Central memory CD4-positive, alpha-beta T cell (primary cell): Measurements from ENCODE around the gene CBR4.

Experiments used
- DNase-seq: peaks from one replicate; pipeline ENCODE4 v3.0.0; 2022

The CBR4 gene

DNA sequence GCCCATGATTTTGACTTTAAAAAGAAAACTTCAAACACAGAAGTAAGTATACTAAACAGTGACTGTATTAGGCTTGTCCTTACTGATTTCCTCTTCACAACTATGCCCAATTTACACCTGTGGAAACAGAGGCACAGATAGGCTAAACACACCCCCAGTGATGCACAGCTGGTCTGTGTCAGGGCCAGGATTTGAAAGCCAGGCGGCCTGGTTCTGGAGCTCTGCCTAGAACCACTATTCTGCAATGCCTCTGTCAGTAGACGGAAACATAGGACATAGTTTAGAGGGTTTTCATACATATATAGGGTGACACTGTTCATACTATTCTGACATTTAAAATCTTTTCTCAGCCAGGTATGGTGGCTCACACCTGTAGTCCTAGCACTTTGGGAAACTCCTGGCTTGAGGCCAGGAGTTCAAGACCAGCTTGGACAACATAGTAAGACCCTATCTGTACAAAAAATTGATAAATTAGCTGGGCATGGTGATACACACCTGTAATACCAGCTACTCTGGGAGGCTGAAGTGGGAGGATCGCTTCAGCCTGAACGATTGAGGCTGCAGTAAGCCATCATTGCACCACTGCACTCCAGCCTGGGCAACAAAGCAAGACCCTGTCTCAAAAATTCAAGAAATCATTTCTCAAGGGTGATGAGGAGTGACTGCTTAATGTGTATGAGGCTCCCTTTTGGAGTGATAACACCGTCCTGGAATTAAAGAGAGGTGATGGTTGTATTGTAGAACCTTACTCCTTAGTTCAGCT is 23.0 kb upstream of the CBR4 start:
- DNase-seq: no peak

DNA sequence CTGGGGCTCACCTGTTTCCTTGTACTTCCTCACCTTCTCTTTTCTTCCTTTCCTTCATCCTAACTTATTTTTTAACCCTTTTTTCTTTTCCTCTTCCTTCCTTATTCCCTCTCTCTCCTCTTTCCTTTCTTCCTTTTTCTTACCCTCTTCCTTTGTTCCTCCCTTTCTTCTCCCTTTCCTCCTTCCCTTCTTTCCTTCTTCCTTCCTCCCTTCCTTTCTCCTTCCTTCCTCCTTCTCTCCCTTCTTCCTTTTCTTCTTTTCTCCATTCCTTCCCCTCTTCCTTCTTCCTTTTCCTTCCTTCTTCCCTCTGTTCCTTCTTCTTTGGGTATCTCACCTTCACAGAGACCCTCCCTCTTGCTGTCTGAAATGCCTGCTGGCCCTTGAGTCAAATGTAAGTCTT is 22.1 kb upstream of the CBR4 start:
- DNase-seq: no peak

DNA sequence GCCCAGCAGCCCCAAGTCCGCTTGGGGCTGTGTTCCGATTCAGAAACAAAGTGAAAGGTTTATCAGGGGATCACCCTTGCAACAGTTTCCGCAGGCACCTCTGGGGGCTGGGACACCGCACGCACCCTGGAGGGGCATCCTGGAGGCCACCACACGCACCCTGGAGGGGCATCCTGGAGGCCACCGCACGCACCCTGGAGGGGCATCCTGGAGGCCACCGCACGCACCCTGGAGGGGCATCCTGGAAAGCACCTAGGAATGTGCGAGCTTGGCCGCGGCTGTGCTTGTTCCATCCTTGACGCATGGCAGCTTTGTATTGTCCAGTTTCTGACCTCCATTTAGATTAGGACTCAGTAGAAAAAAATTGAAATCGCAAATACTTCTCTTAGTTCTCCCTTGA is 21.3 kb upstream of the CBR4 start:
- no peak for DNase-seq

DNA sequence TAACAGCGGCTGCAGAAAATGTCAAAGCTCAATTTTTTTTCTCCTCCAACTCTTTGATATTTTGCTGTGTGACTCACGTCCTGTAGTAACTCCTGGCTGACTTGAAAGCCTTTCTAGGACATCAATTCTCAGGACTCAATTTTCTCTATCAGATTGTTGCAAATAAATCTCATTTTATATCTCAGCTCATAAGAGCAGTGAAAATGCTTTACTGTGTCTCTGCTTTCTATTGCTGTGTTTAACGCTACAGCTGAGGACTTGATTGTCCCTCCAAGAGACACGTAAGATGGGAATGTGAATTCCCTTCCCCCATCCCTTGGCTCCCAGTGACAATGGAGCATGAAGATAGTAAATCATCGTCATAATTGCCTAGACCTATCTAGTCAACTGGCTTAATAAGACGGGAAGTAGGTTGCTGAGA is 20.5 kb upstream of the CBR4 start:
- no peak for DNase-seq

DNA sequence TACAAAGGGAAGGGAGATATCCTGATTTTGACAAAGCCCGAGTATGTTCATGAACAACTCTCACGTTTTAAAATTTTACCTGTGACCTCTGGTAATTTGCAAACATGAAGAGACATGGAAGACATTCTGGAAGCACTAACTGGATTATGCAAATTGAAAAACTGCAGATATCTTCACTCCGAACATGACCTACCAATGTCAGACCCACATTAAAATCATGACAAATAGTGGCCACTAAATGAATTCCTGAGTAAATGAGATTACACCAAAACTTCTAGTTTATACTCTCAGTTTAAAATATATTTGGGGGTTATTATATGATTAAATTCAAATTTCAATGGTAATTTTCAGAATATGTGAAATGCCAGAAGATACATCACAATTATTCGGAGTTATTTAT is 19.9 kb upstream of the CBR4 start:
- DNase-seq: no peak

DNA sequence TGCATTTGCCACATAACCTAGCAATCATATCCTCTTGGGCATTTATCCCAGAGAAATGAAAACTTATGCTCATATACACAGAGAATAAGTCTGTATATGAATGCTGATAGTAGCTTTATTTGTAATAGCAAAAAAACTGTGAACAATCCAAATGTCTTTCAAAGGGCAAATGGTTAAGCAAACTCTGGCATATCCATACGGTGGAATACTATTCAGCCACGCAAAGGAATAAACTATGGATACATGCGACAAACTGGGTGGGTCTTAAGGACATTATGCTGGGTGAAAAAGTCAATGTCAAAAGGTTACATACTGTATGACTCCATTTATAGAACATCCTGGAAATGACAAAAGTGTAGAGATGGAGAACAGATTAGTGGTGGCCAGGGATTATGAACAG is 17.6 kb upstream of the CBR4 start:
- no peak for DNase-seq

DNA sequence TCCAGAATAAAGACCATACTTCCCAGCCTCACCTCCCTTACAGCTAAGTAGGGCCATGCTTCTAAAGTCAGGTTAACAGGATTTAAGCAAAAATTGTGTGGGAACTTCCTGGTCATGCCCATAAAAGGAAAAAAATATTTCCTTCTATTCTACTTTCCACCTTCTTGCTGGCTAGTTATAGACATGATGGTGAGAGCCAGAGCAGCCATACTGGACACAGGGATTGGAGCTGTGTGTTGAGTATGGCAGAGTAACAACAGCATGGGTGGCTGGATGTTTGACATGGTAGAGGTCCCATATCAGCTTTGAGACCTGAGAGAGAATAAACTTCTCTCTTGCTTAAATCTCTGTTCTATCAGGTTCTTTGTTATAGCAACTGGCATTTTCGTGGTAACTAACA is 15.1 kb upstream of the CBR4 start:
- DNase-seq: no peak

DNA sequence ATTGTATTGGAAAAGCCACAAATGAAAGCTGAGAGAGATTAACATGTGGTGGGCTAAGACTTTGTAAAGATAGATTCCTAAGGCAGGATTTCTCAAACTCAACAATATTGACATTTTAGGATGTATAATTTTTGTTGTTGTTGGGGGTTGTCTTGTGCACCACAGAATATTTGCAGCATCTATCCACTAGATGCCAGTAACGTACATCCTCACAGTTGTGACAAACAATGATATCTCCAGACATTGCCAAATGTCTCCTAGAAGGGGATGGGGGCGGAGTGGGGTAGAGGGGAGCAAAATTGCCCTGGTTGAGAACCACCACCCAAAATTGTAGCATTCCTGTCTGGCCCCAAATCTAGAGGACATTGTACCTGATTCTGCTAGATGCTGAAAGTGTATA is 14.7 kb upstream of the CBR4 start:
- DNase-seq: no peak

DNA sequence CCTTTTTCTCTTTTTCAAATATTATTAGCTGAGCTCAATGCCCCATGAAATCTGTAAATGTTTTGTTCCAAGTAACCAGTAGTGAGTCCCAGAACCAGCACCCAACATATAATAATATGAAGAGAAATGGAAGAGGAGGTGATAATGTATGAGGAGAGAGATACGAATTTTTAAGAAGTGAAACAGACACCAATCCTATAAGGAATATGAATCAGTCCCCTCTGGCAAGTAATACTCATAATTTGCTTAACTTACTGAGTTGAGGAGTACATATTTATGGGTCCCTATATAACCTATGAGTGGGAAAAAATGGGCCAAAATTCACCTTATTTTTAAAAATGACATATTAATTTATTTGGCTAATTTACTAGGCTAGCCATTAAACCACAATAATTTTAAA is 8.4 kb upstream of the CBR4 start:
- DNase-seq: no peak

DNA sequence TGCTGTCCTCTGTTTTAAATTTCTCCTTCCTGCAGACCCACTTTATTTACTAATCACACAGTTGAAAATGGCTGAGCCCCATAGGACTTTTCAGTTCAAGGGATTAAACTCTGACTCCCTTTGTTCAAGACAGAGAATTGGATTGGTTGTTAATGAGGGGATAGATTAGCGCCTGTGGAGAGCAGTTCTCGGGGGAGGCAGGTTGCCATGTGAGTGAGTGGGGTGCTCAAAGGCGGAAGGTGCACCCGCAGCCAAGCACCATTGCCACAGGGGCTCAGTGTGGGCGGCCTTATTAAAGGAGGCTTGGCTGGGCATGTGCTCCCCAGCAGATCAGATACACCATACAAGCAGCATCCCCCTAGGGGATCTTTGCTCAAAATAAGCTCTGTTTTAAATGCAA is 7.9 kb upstream of the CBR4 start:
- no peak for DNase-seq

DNA sequence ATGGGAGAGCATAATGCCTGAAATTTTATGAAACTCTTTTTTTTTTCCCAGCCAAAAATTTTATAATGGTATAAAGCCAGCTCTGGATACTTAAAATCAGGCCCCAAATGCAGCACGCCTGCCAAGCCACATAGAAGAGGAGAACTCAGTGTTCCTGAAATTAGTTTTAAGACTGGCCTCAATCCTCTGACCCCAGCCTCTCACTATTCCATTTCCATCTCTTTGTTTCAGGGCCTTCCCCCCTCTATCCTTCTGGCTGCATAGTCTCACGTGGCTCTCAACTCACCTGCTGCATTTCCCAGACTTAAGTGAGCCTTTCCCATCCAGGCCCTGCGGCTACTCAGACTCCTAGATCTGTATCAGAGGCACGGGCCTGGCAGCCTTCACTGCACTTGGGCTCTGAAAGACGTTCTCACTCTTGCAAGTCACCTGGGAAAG is 5.2 kb upstream of the CBR4 start:
- no peak for DNase-seq

DNA sequence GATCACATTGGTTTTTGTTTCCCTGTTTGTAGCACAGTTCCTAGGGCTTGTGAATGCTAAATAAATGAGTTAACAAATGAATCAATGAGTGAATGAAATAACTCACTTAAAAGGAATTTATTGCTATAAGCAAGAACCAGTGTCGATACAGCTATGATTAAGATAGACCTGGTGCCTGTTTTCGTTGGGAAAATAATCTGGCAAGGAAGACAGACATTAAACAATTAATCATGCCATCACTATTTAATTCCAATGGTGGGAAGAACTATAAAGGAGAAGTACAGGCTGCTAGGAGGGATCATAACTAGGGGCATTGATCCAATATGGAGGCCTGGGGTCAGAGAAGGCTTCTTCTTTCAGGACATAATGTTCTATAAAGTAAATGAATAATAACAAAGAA is 4.5 kb upstream of the CBR4 start:
- no peak for DNase-seq

DNA sequence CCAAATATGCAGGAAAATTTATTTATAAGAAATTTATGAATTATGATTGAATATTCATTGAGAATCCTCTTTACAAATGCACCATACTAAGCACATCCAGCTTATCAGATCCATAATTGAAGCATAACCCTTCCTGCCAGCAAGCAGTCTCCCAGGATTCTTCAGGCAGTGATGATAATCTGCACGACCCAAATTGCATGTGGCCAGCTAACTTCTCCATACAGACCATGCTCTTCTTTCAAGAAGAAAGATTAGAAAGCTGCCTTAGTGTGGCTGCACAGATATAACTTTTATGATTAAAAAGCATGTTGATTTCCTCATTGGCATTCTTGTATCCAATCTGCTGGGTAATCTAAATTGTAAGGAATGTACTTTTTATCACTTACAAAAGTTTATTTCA is 3.3 kb upstream of the CBR4 start:
- no peak for DNase-seq

DNA sequence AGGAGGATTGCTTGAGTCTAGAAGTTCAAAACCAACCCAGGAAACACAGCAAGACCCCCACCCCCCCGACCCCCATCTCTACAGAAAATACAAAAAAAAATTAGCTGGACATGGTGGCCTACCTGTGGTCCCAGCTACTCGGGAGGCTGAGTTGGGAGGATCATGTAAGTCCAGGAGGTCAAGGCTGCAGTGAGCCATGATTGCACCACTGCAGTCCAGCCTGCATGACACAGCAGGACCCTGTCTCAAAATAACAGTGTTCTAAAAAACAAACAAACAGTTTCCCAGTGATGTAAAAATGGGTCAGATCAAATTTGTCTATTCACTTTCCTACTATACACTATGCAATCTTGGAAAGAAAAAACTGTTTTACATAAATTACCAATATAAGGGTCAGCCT is 2.0 kb upstream of the CBR4 start:
- no peak for DNase-seq

DNA sequence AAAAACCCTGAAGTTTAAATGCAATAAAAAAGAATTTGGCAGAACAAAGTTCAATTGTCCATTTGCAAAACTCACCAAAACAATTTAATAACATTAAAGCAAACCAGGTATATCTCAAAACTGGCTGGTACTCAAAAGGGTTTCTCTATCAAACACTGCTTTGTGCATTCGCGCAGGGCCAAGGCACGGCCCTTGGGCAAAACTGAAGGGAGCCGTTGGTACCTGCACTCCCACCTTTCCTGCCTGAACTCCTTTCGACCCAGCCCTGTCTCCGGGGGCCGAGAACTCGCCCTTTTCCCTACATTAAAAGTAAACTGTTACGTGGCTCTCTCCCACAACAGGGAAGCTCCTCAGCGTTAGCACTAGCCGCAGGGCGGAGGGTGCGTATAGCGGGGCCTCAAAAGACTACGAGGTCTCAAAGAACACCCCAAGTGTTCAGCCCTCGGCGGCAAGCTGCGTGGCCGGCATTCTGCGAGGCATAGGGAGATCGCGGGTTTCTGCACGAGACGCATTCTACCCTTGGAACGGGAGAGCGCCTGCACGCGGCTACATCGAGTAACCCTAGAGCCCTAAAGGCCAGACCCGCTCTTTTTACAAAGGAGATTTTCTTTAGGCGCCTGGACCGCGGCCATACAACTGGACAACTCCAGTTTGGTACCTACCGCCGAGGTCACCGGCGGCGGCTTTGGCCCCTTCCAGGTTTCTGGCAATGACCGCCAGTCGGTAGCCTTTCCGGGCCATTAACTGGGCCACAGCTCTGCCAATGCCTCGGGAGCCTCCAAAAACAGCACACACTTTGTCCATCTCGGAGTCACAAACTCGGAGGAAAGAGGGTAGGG is 550 bp downstream of the CBR4 start:
- DNase-seq: peak; percentile 56

DNA sequence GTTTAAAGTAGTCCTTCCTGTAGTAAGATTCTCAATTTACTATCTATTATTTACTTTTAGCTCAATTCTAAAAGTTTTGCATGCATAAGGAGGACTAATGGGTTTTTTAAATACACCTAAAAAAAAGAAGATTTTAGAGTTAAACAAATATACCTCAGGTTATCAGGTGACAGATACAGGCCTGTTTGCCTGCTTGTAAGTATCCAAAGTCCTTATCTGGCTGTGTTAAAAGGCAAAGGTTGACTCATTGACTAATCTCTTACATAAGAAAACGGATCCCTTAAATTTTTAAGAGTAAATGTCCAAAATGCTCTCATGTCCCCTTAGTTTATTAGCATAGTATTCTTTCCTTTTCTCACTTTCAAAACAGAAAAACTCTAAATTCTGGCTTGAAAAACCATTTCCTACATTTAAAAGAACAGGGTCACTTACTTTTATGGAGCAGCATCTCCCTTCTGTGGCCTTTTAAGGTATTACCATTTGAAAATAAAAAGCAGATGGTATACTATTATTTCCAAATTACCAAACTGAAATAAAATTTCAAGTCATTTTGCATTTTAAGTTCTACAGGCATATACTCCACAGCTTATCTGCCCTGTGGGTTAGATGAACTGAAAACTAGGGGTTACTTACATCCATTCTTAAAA is 4.5 kb downstream of the CBR4 start:
- no peak for DNase-seq

DNA sequence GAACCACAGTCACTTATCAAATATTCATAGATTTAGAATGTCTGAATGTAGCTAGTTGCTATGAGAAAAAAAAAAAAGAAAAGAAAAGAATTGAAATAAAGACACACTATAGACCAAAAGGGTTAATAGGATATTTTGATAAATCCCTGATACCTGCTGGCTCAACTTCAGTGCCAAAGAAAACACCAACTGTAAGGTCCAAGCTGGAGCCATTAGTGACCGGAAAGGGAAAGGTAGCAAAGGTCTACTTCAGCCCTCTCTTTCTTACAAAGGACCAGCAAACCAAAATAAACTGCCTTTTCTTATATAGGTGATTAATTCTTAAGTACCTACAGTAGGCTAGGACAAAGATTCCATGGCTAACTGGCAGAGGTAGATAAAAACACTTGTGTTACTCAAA is 9.7 kb downstream of the CBR4 start:
- DNase-seq: no peak

DNA sequence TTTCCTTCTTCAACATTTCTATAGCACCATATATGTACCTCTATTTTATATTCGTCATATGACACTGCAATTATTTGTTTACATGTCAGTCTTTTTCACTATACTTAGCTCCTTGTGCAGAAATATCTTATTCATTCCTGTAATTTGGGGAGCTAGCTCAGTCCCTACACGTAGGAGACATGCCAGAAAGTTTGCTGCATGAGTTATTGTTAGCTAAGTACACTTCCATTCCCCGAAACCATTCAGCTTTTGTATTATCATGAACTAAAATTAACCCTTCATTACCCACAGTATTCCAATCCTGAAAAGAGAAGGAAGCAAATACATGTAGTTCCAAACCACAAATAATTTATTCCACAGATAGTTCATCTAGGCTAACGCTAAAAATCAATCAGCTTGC is 10.2 kb downstream of the CBR4 start:
- DNase-seq: no peak

DNA sequence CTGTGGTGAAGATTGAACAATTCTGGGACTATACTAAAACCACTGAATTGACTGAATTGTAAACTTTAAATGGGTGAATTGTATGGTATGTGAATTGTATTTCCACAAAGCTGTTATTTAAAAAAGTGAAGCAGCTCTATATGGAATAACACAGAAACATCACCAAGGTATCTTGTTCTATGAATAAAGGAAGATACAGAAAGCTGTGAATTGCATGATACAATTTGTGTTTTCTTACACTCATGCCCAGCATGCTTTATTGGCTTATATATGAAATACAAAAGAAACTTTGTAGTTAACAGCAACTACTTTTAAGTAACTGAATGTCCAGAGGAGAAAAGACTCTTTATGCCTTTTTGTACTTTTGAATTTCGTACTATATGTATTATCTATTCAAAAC is 11.5 kb downstream of the CBR4 start:
- no peak for DNase-seq

DNA sequence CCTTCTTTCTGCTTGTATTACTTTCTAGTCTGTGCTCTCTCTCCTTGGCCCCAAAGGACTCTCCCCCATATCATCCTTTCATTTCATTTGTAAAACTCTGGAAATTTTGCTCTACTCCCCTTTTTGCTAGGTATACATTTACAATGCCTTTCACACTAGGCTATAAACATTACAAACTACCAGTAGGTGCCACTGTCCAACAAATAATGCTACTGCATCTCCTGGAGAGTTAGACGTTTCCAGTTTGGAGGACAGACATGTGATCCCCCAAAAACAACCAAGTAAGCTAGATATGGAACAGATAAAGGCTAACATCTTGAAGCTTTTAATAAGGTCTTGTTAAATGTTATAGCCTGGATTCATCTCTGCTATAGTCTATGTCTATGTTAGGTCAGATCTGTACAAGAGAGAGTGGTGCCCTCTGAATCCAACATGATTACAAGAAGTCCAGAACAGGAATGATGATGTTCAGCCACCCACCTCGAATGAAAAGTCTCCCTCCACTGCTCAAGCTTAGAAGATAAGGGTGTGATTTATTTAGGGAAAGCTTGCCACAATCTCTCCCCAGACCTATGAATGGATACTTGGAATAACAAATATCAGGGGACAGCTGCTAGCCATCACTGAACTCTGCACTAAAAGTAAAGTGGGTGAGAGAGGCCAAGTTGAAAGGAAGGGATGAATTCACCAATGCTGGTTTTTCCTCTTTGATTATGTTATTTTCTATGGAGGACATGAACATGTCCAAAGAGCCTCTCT is 14.3 kb downstream of the CBR4 start:
- no peak for DNase-seq

DNA sequence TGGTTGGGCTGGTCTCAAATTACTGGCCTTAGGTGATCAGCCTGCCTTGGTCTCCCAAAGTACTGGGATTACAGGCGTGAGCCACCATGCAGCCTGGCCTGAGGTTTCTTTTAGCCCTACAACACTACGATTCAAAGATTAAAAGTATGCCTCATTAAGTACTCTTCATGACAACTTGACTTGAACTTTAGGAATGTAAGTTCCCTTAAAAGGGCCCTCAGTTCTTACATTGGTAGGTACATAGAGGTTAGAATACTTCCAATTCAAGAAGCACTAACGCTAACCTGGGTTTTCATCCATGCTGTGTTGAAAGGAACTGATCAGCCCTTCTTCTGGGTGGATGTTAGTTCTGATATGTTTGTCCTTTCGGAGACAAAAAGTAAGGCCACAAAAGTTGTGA is 15.1 kb downstream of the CBR4 start:
- DNase-seq: no peak

DNA sequence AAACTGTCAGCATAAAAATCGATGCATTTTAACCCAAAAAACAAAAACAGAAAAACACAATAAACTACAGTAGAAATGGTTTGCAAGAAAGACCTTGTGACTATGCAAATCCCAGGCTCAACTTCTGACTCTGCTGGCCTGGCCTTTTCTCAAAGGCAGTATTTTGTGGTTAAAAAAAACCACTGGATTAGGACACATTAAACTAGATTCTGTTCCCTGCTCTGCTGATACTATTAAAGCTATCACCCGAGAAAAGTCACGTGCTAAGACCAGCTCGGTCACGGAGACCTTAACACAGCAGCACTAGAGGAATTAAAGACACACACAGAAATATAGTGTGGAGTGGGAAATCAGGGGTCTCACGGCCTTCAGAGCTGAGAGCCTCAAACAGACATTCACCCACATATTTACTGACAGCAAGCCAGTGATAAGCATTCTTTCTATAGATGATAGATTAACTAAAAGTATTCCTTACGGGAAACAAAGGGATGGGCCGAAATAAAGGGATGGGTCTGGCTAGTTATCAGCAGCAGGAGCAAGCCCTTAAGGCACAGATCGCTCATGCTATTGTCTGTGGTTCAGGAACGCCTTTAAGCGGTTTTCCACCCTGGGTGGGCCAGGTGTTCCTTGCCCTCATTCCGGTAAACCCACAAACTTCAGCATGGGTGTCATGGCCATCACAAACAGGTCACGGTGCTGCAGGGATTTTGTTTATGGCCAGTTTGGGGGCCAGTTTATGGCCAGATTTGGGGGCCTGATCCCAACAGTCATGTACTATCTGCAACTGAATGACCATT is 16.1 kb downstream of the CBR4 start:
- no peak for DNase-seq
